Lung (tissue), 12 donors: ENCODE data around the gene MGAT4C. TPM values are rescaled to one million over a fixed set of nuclear protein-coding genes. Genes with fewer than 3 reads are reported as not detected.

Experiments used
- ATAC-seq: fragments of 200-7000 bp; cut with Tn5 transposase; one replicate; pipeline ENCODE4 v1.9.1; 2020; ENCODE audit warnings: moderate number of reproducible peaks; ENCODE audit not compliant: insufficient read depth, low FRiP score
- DNase-seq, 3 donors: peaks; one replicate each; pipeline ENCODE4 v3.0.0-alpha.2; 2013 to 2017
- H3K27ac ChIP-seq, 2 donors: one replicate each; pipeline ENCODE4 v1.5.1; 2013; ENCODE audit warnings: mild to moderate bottlenecking in 2 of 2, moderate library complexity in 2 of 2, control low read depth in 1 of 2, inconsistent platforms in 1 of 2, low read depth in 1 of 2, low read length in 1 of 2
- H3K27me3 ChIP-seq, 3 donors: one replicate each; pipeline ENCODE4 v1.5.1; 2013; ENCODE audit warnings: low read length in 2 of 3; ENCODE audit not compliant: control insufficient read depth in 3 of 3, insufficient read depth in 3 of 3
- H3K36me3 ChIP-seq, 4 donors: one replicate each; pipeline ENCODE4 v1.5.1; 2013; ENCODE audit warnings: low read length in 4 of 4, mild to moderate bottlenecking in 1 of 4, moderate library complexity in 1 of 4; ENCODE audit not compliant: control insufficient read depth in 4 of 4, insufficient read depth in 4 of 4
- H3K4me1 ChIP-seq, 5 donors: one replicate each; pipeline ENCODE4 v1.5.1; 2013; ENCODE audit warnings: low read length in 5 of 5, mild to moderate bottlenecking in 2 of 5, moderate library complexity in 1 of 5; ENCODE audit not compliant: control insufficient read depth in 5 of 5, insufficient read depth in 5 of 5
- H3K4me3 ChIP-seq: one replicate; pipeline ENCODE4 v1.5.1; 2013; ENCODE audit warnings: mild to moderate bottlenecking, control low read depth, moderate library complexity
- H3K9ac ChIP-seq, 2 donors: one replicate each; pipeline ENCODE4 v1.5.1; 2013; ENCODE audit warnings: low read length in 2 of 2, control low read depth in 1 of 2; ENCODE audit not compliant: insufficient read depth in 1 of 2
- H3K9me3 ChIP-seq, 4 donors: one replicate each; pipeline ENCODE4 v1.5.1; 2013; ENCODE audit warnings: low read length in 3 of 4, mild to moderate bottlenecking in 1 of 4, moderate library complexity in 1 of 4; ENCODE audit not compliant: control insufficient read depth in 4 of 4, insufficient read depth in 3 of 4
- WGBS, 2 donors: extraction: QIAGEN DNeasy Blood & Tissue Kit; methylation state at CpG; one replicate each; pipeline ENCODE4 v1.1.7; 2013; 5-methylcytosine and 5-hydroxymethylcytosine counted together
- polyA plus RNA-seq, 2 donors: library from polyadenylated mRNA; stranded (reverse); fragments of 200-250 nt; gene quantifications; one replicate each; pipeline ENCODE4 v1.2.1, GENCODE V29; 2013
- total RNA-seq, 2 donors: library from RNA; depleted of rRNA in 1 of 2; stranded (reverse); fragments of >200 nt in 1 of 2; gene quantifications; one replicate each; pipeline ENCODE4 v1.2.1, GENCODE V29; 2014 to 2021
- TF ChIP-seq, protein P1 (sequence below): IDR thresholded peaks from 2 replicates; pipeline ENCODE4 v1.5.1; 2012; ENCODE audit warnings: mild to moderate bottlenecking; ENCODE audit errors: control extremely low read depth, extremely low read depth
- donor health status: control.
- donor health status: control.
- donor health status: Bipolar disorder and iron deficiency.
- donor health status: healthy.
- donor health status: DM: yes; HTN: yes; CAD: no.

MGAT4C gene
- total and polyA plus RNA-seq, 4 donors: 0.01 to 4.1 (median 0.62) TPM

DNA sequence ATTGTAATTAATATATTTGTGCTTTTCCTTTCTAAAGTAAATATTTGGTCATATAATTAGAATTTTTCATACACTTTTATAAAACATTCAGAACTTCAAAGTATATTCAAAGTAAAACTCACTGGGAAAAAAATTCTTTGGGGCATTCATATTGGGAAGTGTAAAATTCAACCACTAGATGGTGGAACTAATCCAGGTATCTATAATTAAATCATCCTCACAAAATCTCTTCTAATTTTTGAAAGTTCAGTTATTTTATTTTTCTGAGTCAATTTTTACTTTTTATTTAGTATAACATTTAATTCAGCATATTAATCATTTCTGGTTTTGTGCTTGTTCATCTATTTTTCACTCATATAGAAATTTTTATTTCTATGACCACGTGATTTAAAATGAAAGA is 301.1 kb downstream of the MGAT4C start:
- Histone ChIP-seq H3K36me3 (no peaks in the 10 kb centered on the region), H3K9me3 (no peaks in the 10 kb centered on the region), H3K27ac (no peak overlapping the region), H3K27me3 (no peaks in the 10 kb centered on the region), H3K4me1 (no peaks in the 10 kb centered on the region), H3K9ac (no peak overlapping the region), H3K4me3 (no peak overlapping the region)
- WGBS, 2 donors: 76 to 82% methylated on average over 1 of the region's 1 CpG
- DNase-seq (peak in 2 of 3 donors; percentile 14 to 25), ATAC-seq (no peak)
- TF ChIP-seq, protein P1, sequence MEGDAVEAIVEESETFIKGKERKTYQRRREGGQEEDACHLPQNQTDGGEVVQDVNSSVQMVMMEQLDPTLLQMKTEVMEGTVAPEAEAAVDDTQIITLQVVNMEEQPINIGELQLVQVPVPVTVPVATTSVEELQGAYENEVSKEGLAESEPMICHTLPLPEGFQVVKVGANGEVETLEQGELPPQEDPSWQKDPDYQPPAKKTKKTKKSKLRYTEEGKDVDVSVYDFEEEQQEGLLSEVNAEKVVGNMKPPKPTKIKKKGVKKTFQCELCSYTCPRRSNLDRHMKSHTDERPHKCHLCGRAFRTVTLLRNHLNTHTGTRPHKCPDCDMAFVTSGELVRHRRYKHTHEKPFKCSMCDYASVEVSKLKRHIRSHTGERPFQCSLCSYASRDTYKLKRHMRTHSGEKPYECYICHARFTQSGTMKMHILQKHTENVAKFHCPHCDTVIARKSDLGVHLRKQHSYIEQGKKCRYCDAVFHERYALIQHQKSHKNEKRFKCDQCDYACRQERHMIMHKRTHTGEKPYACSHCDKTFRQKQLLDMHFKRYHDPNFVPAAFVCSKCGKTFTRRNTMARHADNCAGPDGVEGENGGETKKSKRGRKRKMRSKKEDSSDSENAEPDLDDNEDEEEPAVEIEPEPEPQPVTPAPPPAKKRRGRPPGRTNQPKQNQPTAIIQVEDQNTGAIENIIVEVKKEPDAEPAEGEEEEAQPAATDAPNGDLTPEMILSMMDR: no peak

DNA sequence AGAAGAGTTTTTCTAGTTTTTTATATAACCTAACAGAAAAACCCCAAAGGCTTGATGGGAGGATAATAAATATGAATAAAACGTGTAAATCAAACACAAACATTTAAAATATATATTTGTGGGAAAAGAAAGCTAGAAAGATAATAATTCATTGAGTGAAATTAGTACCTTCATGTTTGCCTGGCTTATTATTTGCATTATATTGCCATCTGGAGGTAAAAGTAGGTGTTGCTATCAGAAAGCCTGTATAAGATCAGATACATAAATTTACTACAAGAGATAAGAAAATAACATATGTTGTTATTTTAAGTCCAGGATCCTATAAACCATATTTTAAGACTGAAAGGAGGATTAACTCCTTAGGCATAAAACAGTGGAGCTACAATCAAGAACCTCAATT is 304.4 kb downstream of the MGAT4C start:
- H3K4me1 ChIP-seq: no peaks in the 10 kb centered on the region
- no peak overlapping the region for H3K4me3 ChIP-seq
- peak in 2 of 3 donors; percentile 8 to 27 for DNase-seq
- H3K27ac ChIP-seq: no peak overlapping the region
- no peak for ATAC-seq
- TF ChIP-seq, protein P1: no peak
- WGBS, 2 donors: 9 to 12% methylated on average over 1 of the region's 1 CpG
- no peaks in the 10 kb centered on the region for H3K9me3 ChIP-seq
- no peaks in the 10 kb centered on the region for H3K36me3 ChIP-seq
- H3K9ac ChIP-seq: no peak overlapping the region
- H3K27me3 ChIP-seq: no peaks in the 10 kb centered on the region

DNA sequence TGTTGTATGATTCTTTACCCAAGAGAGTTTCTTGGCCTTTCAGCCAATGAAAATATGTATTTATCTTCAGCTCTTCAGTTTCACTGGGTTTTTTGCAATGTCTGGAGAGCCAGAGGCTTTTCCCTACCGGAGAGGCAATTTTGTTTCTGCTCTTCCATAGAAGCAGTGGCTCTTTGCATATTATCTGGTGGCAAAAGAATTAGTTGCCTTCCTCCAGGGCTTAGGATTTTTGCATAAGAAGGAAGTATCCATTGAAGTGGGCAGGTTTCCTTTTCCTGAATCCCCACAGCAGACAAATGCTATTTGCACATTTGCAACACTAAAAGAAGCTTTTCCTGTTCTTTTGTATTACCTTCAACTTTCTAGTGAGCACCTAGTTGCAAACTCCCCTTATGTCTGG is 306.9 kb downstream of the MGAT4C start:
- Histone ChIP-seq H3K27ac (no peak overlapping the region), H3K27me3 (no peaks in the 10 kb centered on the region), H3K36me3 (no peaks in the 10 kb centered on the region), H3K9me3 (no peaks in the 10 kb centered on the region), H3K4me1 (no peaks in the 10 kb centered on the region), H3K9ac (no peak overlapping the region), H3K4me3 (no peak overlapping the region)
- ATAC-seq: no peak
- TF ChIP-seq, protein P1: no peak
- no peak for DNase-seq
- 48 to 52% methylated on average over 1 of the region's 1 CpG for WGBS, 2 donors

DNA sequence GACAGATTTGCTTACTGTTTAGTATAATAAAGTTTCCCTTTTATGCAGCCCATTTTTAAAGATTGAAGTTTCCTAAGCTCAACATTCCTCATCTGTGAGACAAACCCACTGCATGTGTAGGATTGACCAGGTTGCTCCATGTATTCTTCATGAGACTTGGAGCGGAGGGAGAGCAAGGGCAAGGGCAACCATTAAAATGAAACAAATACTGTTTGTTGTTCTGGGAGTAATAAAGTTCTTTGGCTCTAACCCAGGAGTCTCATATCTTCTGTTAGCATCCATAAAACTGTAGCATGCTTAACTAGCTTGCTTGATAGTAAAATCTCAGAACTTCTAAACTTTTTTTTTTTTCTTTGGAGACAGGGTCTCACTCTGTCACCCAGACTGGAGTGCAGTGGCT is 307.9 kb downstream of the MGAT4C start:
- H3K4me3 ChIP-seq: no peak overlapping the region
- H3K9me3 ChIP-seq: no peaks in the 10 kb centered on the region
- DNase-seq (no peak), ATAC-seq (no peak)
- H3K4me1 ChIP-seq: no peaks in the 10 kb centered on the region
- no peaks in the 10 kb centered on the region for H3K36me3 ChIP-seq
- TF ChIP-seq, protein P1: no peak
- WGBS, 2 donors: 90 to 93% methylated on average over 1 of the region's 1 CpG
- H3K27me3 ChIP-seq: no peaks in the 10 kb centered on the region
- H3K27ac ChIP-seq: no peak overlapping the region
- H3K9ac ChIP-seq: no peak overlapping the region
